Measurements from ENCODE around the gene VEPH1. TPM values are rescaled to one million over a fixed set of nuclear protein-coding genes. Genes with fewer than 3 reads are reported as not detected.

The VEPH1 gene
- total RNA-seq, 1 donor from 2014 or later = 6.4 TPM

- no peak for DNase-seq
Observed at GRCh38 chr3:157255797-157256196, 247.4 kb downstream of the VEPH1 start.

GRCh38 chr3:157251685-157252084, 251.5 kb downstream of the VEPH1 start:
- DNase-seq = no peak

- no peak for DNase-seq
Observed at GRCh38 chr3:157249606-157250005, 253.6 kb downstream of the VEPH1 start.

GRCh38 chr3:157248590-157249422, 254.4 kb downstream of the VEPH1 start:
- peak; percentile 38 for DNase-seq

GRCh38 chr3:157247391-157247790, 255.8 kb downstream of the VEPH1 start:
- no peak for DNase-seq

GRCh38 chr3:157242836-157243235, 260.4 kb downstream of the VEPH1 start:
- DNase-seq = no peak

- no peak for DNase-seq
Observed at GRCh38 chr3:157241599-157241998, 261.6 kb downstream of the VEPH1 start.

GRCh38 chr3:157240408-157240807, 262.8 kb downstream of the VEPH1 start:
- DNase-seq = no peak

- no peak for DNase-seq
Observed at GRCh38 chr3:157239082-157239704, 264.0 kb downstream of the VEPH1 start.

- DNase-seq = no peak
Observed at GRCh38 chr3:157238457-157238856, 264.8 kb downstream of the VEPH1 start.

- DNase-seq = no peak
Observed at GRCh38 chr3:157237886-157238285, 265.3 kb downstream of the VEPH1 start.

GRCh38 chr3:157235291-157235690, 267.9 kb downstream of the VEPH1 start:
- no peak for DNase-seq

GRCh38 chr3:157233923-157234322, 269.3 kb downstream of the VEPH1 start:
- no peak for DNase-seq

GRCh38 chr3:157232141-157232540, 271.1 kb downstream of the VEPH1 start:
- DNase-seq = no peak

GRCh38 chr3:157231071-157231470, 272.1 kb downstream of the VEPH1 start:
- no peak for DNase-seq

- no peak for DNase-seq
Observed at GRCh38 chr3:157226173-157226847, 276.9 kb downstream of the VEPH1 start.

GRCh38 chr3:157225001-157225400, 278.2 kb downstream of the VEPH1 start:
- DNase-seq = no peak

GRCh38 chr3:157220883-157221282, 282.3 kb downstream of the VEPH1 start:
- DNase-seq = no peak

- no peak for DNase-seq
Observed at GRCh38 chr3:157220211-157220610, 283.0 kb downstream of the VEPH1 start.

- DNase-seq = no peak
Observed at GRCh38 chr3:157219215-157219614, 284.0 kb downstream of the VEPH1 start.

Measured in skin of body (tissue), 2 donors.